MCF 10A (cell line): ENCODE results near the gene FOSL1. TPM values are rescaled to one million over a fixed set of nuclear protein-coding genes. Genes with fewer than 3 reads are reported as not detected.

Experiments
- BruUV-seq: library from RNA; stranded (reverse); fragments of 400-500 nt; replicated peaks from 2 replicates; lab custom pipeline; 2021; lab: Mats Ljungman, UMichigan
- CTCF ChIA-PET: fragments of 300-600 bp; sonication (Branson Sonifier 250); formaldehyde crosslinking; extraction: SDS; loops from one replicate; lab custom pipeline; 2021; ENCODE audit warnings: antibody characterized with exemption, inconsistent platforms; lab: Yijun Ruan, JAX
- POLR2A ChIA-PET: fragments of 300-600, 350-650 bp; sonication (Branson Sonifier 250); formaldehyde crosslinking; extraction: SDS; loops from one replicate; lab custom pipeline; 2020; ENCODE audit warnings: antibody characterized with exemption, inconsistent platforms; lab: Yijun Ruan, JAX
- DNase-seq: peaks from one replicate; pipeline ENCODE4 v3.0.0-alpha.2; 2018; ENCODE audit not compliant: unreplicated experiment
- H3K27ac Mint-ChIP-seq: one replicate; pipeline ENCODE4 v1.8.0; 2022; ENCODE audit warnings: mild to moderate bottlenecking, low read depth, mixed read lengths; ENCODE audit not compliant: unreplicated experiment
- H3K27me3 Mint-ChIP-seq: one replicate; pipeline ENCODE4 v1.8.0; 2022; ENCODE audit warnings: mixed read lengths; ENCODE audit not compliant: insufficient read depth, unreplicated experiment
- H3K36me3 Mint-ChIP-seq: one replicate; pipeline ENCODE4 v1.8.0; 2022; ENCODE audit warnings: mild to moderate bottlenecking, moderate library complexity, mixed read lengths; ENCODE audit not compliant: insufficient read depth, unreplicated experiment
- H3K4me1 Mint-ChIP-seq: one replicate; pipeline ENCODE4 v1.8.0; 2022; ENCODE audit warnings: mixed read lengths; ENCODE audit not compliant: insufficient read depth, unreplicated experiment
- H3K4me3 Mint-ChIP-seq: one replicate; pipeline ENCODE4 v1.8.0; 2022; ENCODE audit warnings: mild to moderate bottlenecking, moderate library complexity, mixed read lengths; ENCODE audit not compliant: unreplicated experiment
- H3K9me3 Mint-ChIP-seq: one replicate; pipeline ENCODE4 v1.8.0; 2022; ENCODE audit warnings: mixed read lengths; ENCODE audit not compliant: unreplicated experiment
- intact Hi-C: fragments of 100-400 bp; cut with micrococcal nuclease; formaldehyde crosslinking; loops from 2 replicates; pipeline ENCODE4 v1.14.1; 2022
- total RNA-seq: library from RNA; stranded (reverse); gene quantifications from 2 replicates; pipeline ENCODE4 v1.2.3, GENCODE V29; 2022
- TF ChIP-seq, protein P1 (sequence below): fragments of 200-600 bp; IDR thresholded peaks from one replicate; pipeline ENCODE4 v1.8.0; 2022; ENCODE audit warnings: antibody characterized with exemption, mild to moderate bottlenecking; ENCODE audit not compliant: unreplicated experiment

The FOSL1 gene
- total RNA-seq, 1 experiment from 2014 or later, result 124 TPM

DNA sequence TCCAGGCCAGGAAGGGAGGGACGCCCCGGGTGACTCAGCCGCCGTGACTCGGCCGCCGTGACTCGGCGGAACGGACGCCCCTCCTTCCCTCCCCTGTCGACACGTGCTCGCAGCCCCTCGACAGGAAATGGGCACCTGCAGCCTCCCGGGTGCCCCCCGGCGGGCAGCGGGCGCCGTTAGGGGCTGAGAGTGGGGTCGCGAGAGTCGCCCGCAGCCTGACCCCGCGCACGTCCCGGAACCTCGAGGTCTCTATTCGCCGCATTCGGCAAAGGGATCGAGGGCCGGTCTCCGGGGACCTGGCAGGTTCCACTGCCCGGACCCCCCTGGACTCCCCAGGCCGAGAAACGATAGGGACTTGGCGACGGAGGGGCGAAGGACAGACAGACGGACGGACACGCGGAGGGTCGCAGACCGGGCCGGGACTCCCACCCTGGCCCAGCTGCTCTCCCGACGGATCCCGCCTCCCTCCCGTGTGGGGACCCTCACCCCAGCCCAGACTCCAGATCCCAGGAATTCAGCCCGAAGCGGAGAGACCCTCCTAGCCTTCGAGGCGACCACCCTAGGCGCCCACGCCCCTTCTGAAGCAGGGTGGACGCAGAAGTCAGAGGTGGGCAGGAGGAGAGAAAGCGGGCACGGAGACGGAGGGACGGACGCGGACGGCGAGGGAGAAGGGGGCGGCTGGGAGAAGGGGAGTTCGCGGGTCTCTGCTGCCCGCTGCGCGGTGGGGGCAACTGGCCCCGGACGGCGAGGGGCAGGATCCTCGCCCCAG lies 648 bp downstream of the FOSL1 start:
- no peak for DNase-seq
- BruUV-seq, result TSS peak; percentile 13
- no peaks in the 10 kb centered on the region for H3K9me3 Mint-ChIP-seq
- POLR2A ChIA-PET, result interaction anchor here (0.7 to 6.4 kb wide), 12 partner anchors 10 to 182 kb away, joined by 3 to 222 read pairs (median 10); partner anchors contain the start of genes BANF1, C11orf68, CCDC85B and CFL1
- CTCF ChIA-PET, result interaction anchor here (1.3 to 2.3 kb wide), 3 partner anchors 10 to 15 kb away, joined by 4 to 23 read pairs (median 6); partner anchors contain the start of genes CCDC85B and FIBP
- no peaks in the 10 kb centered on the region for H3K27me3 Mint-ChIP-seq
- H3K36me3 Mint-ChIP-seq, result peaks cover 23% of the 10 kb centered on the region
- peak overlapping the region; percentile 89 for H3K27ac Mint-ChIP-seq
- peak overlapping the region; percentile 96 for H3K4me3 Mint-ChIP-seq
- TF ChIP-seq, protein P1, sequence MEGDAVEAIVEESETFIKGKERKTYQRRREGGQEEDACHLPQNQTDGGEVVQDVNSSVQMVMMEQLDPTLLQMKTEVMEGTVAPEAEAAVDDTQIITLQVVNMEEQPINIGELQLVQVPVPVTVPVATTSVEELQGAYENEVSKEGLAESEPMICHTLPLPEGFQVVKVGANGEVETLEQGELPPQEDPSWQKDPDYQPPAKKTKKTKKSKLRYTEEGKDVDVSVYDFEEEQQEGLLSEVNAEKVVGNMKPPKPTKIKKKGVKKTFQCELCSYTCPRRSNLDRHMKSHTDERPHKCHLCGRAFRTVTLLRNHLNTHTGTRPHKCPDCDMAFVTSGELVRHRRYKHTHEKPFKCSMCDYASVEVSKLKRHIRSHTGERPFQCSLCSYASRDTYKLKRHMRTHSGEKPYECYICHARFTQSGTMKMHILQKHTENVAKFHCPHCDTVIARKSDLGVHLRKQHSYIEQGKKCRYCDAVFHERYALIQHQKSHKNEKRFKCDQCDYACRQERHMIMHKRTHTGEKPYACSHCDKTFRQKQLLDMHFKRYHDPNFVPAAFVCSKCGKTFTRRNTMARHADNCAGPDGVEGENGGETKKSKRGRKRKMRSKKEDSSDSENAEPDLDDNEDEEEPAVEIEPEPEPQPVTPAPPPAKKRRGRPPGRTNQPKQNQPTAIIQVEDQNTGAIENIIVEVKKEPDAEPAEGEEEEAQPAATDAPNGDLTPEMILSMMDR, result no peak
- H3K4me1 Mint-ChIP-seq, result peaks cover 57% of the 10 kb centered on the region
- intact Hi-C loops, result loop anchor here (1.0 to 2.0 kb wide), 3 partner anchors 9 to 21 kb away; partner anchors contain the start of gene CCDC85B

DNA sequence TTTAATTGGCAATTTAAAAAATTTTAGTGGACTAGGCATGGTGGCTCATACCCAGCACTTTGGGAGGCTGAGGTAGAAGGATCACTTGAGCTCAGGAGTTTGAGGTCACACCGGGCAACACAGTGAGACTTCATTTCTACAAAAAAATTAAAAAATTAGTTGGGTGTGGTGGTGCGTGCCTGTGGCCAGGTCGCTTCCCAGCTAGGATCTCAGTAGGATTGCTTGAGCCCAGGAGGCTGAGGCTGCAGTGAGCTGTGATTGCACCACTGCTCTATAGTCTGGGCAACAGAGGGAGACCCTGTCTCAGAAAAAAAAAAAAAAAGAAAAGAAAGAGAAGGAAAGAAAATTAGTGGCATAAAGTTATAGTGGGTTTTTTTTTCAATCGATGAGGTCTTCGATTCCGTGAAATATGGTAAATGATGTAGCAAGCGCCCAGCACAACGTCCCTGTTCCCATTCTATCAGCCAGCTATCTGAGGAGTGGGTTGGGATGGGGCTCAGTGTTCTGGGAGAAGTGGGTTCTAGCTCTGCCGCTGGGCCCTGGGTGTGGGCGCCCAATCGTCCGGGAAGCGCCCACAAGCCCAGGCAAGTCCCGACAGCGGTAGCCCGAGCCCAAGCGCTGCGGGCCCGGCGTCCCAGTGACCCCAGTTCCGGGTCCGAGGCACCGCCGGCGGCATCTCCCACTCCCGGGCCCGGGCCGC lies 1.4 kb downstream of the FOSL1 start:
- Mint-ChIP-seq H3K4me1 (peaks cover 52% of the 10 kb centered on the region), H3K27ac (peak overlapping the region; percentile 89), H3K4me3 (peak overlapping the region; percentile 96), H3K36me3 (peaks cover 31% of the 10 kb centered on the region), H3K27me3 (no peaks in the 10 kb centered on the region), H3K9me3 (no peaks in the 10 kb centered on the region)
- ChIA-PET POLR2A (interaction anchor here (0.6 to 6.4 kb wide), 17 partner anchors 9 to 1955 kb away, joined by 3 to 222 read pairs (median 5); partner anchors contain the start of genes BANF1, C11orf68, CCDC85B and CFL1), CTCF (interaction anchor here (0.8 to 4.3 kb wide), 7 partner anchors 10 to 119 kb away, joined by 3 to 55 read pairs (median 6); partner anchors contain the start of genes CCDC85B and FIBP)
- TF ChIP-seq, protein P1, result no peak
- BruUV-seq, result TSS peak; percentile 37
- peak; percentile 80 for DNase-seq
- intact Hi-C loops, result loop anchor here (1.0 kb wide), 1 partner anchor 9 kb away; the partner anchor contains the start of gene CCDC85B

DNA sequence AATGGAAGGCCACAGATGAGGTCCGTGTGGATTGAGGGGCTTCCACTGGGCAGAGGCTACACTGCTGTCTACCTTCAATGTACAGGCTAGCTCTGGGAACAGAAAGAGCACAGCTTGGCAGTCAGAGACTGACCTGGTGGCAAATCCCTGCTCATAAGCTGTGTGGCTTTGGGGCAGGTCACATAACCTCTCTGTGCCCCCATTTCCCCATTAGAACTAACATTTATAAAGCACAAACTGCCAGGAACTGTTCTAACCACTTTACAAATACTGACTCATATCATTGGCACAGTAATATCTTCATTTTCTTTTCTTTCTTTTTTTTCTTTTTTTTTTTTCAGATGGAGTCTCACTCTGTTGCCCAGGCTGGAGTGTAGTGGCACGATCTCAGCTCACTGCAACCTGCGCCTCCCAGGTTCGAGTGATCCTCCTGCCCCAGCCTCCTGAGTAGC lies 3.1 kb downstream of the FOSL1 start:
- peak overlapping the region; percentile 89 for H3K27ac Mint-ChIP-seq
- intact Hi-C loops, result no loop called here
- H3K4me1 Mint-ChIP-seq, result peaks cover 44% of the 10 kb centered on the region
- H3K4me3 Mint-ChIP-seq, result peak overlapping the region; percentile 96
- DNase-seq, result no peak
- H3K27me3 Mint-ChIP-seq, result no peaks in the 10 kb centered on the region
- POLR2A ChIA-PET, result interaction anchor here (0.6 to 6.4 kb wide), 12 partner anchors 8 to 1121 kb away, joined by 3 to 222 read pairs (median 5); partner anchors contain the start of genes BANF1, C11orf68, CCDC85B and CFL1
- CTCF ChIA-PET, result interaction anchor here (0.6 to 4.3 kb wide), 7 partner anchors 9 to 324 kb away, joined by 3 to 55 read pairs (median 5); partner anchors contain the start of gene FIBP
- H3K36me3 Mint-ChIP-seq, result peaks cover 47% of the 10 kb centered on the region
- H3K9me3 Mint-ChIP-seq, result no peaks in the 10 kb centered on the region
- TF ChIP-seq, protein P1, result no peak
- BruUV-seq, result no TSS peak
